GM12878 (cell line): ENCODE measurements around the gene PCID2. TPM values are rescaled to one million over a fixed set of nuclear protein-coding genes. Genes with fewer than 3 reads are reported as not detected.

ENCODE experiments used
- ATAC-seq: fragments of 200-7000 bp; cut with Tn5 transposase; 3 replicates; pipeline ENCODE4 v1.9.1; 2020; ENCODE audit warnings: mild to moderate bottlenecking, moderate library complexity
- BruUV-seq: library from RNA; stranded (reverse); fragments of 400-500 nt; replicated peaks from 2 replicates; lab custom pipeline; 2021; lab: Mats Ljungman, UMichigan
- CTCF ChIA-PET: fragments of 300-600 bp; sonication (Branson Sonifier 250); formaldehyde crosslinking; extraction: SDS; loops from one replicate; lab custom pipeline; 2021; ENCODE audit warnings: inconsistent platforms; lab: Yijun Ruan, JAX
- POLR2A ChIA-PET: fragments of 350-600 bp; formaldehyde crosslinking; extraction: SDS; loops from one replicate; lab custom pipeline; 2021; ENCODE audit warnings: inconsistent platforms; lab: Charles Lee
- RAD21 ChIA-PET: fragments of 300-600 bp; sonication (Branson Sonifier 250); formaldehyde crosslinking; loops from one replicate; lab custom pipeline; 2023; ENCODE audit warnings: antibody characterized with exemption; ENCODE audit not compliant: unreplicated experiment; lab: Charles Lee
- SMC1A ChIA-PET: fragments of 300-600 bp; sonication (Branson Sonifier 250); formaldehyde crosslinking; loops from one replicate; lab custom pipeline; 2023; ENCODE audit not compliant: unreplicated experiment, uncharacterized antibody; lab: Charles Lee
- DNase-seq: peaks from one replicate; pipeline ENCODE4 v3.0.0-alpha.2; 2011; ENCODE audit warnings: low read depth, low spot score
- FAIRE-seq: peaks from 3 replicates; lab custom pipeline; 2011; peaks lifted over from hg19 to GRCh38; lab: Jason Lieb, UNC
- H2AFZ ChIP-seq: 2 replicates; pipeline ENCODE4 v1.6.0; 2011; ENCODE audit warnings: low read depth, low read length, control low read depth; ENCODE audit not compliant: control insufficient read depth
- H3K27ac ChIP-seq: 2 replicates; pipeline ENCODE4 v1.5.1; 2011; ENCODE audit warnings: control low read depth; ENCODE audit not compliant: control insufficient read depth, insufficient read depth
- H3K27me3 ChIP-seq, 2 experiments: replicated peaks in 1 of 2; 2 replicates each; pipeline versions ENCODE4 v1.6.0 to v1.6.1; 2011; ENCODE audit warnings: low read length in 1 of 2; ENCODE audit not compliant: control insufficient read depth in 2 of 2, insufficient read depth in 2 of 2
- H3K36me3 ChIP-seq, 2 experiments: 2 replicates each; pipeline ENCODE4 v1.5.1; 2011; ENCODE audit warnings: low read length in 1 of 2; ENCODE audit not compliant: control insufficient read depth in 2 of 2, insufficient read depth in 2 of 2
- H3K4me1 ChIP-seq: 2 replicates; pipeline ENCODE4 v1.6.1; 2011; ENCODE audit warnings: mild to moderate bottlenecking, low read length, moderate library complexity, mixed read lengths; ENCODE audit not compliant: control insufficient read depth, insufficient read depth
- H3K4me2 ChIP-seq: 2 replicates; pipeline ENCODE4 v1.6.0; 2011; ENCODE audit warnings: control low read depth; ENCODE audit not compliant: control insufficient read depth, insufficient read depth
- H3K4me3 ChIP-seq: fragments of 200-600 bp; sonication (generic); 2 replicates; pipeline ENCODE4 v1.5.1; 2016
- H3K79me2 ChIP-seq: 2 replicates; pipeline ENCODE4 v1.6.0; 2011; ENCODE audit warnings: low read length; ENCODE audit not compliant: control insufficient read depth, insufficient read depth
- H3K9ac ChIP-seq: 2 replicates; pipeline ENCODE4 v1.8.0; 2011; ENCODE audit warnings: low read length, control low read depth, mixed read lengths; ENCODE audit not compliant: control insufficient read depth, insufficient read depth
- H3K9me3 ChIP-seq: replicated peaks from 3 replicates; pipeline ENCODE4 v1.5.1; 2011; ENCODE audit warnings: mild to moderate bottlenecking, low read length; ENCODE audit not compliant: control insufficient read depth, insufficient read depth
- H4K20me1 ChIP-seq: 2 replicates; pipeline ENCODE4 v1.6.0; 2011; ENCODE audit not compliant: control insufficient read depth, insufficient read depth
- BMI1 ChIP-seq: fragments of 450-650 bp; IDR thresholded peaks from 2 replicates; pipeline ENCODE4 v1.6.1; 2016; ENCODE audit warnings: mild to moderate bottlenecking, moderate library complexity, borderline replicate concordance
- CBFB ChIP-seq: IDR thresholded peaks from 2 replicates; pipeline ENCODE4 v1.6.1; 2016; ENCODE audit warnings: antibody characterized with exemption, low read depth
- EED ChIP-seq: sonication (generic); IDR thresholded peaks from 2 replicates; pipeline ENCODE4 v1.6.1; 2016; ENCODE audit warnings: antibody characterized with exemption, low read depth
- EZH2 ChIP-seq: IDR thresholded peaks from 2 replicates; pipeline ENCODE4 v1.6.1; 2012; ENCODE audit warnings: low read depth, mild to moderate bottlenecking, control low read depth, inconsistent platforms, low read length, borderline replicate concordance; ENCODE audit not compliant: control insufficient read depth
- FOS ChIP-seq: IDR thresholded peaks from 3 replicates; pipeline ENCODE4 v1.6.1; 2011; ENCODE audit warnings: borderline replicate concordance; ENCODE audit not compliant: insufficient read length; ENCODE audit errors: extremely low read depth
- HDAC2 ChIP-seq: fragments of 200-600 bp; sonication (generic); IDR thresholded peaks from 2 replicates; pipeline ENCODE4 v1.6.1; 2017
- HSF1 ChIP-seq: fragments of 150-350 bp; IDR thresholded peaks from 2 replicates; pipeline ENCODE4 v1.6.1; 2014; ENCODE audit warnings: mild to moderate bottlenecking, low read depth, low read length
- IKZF1 ChIP-seq: fragments of 450-650 bp; conservative IDR thresholded peaks from 2 replicates; pipeline ENCODE4 v1.6.1; 2017; ENCODE audit warnings: antibody characterized with exemption, mild to moderate bottlenecking
- JUNB ChIP-seq: IDR thresholded peaks from 2 replicates; pipeline ENCODE4 v1.6.1; 2016; ENCODE audit warnings: antibody characterized with exemption, mild to moderate bottlenecking
- KDM1A ChIP-seq: fragments of 200-600 bp; sonication (generic); IDR thresholded peaks from 2 replicates; pipeline ENCODE4 v1.6.1; 2016; ENCODE audit warnings: borderline replicate concordance
- MEF2B ChIP-seq: fragments of 450-650 bp; IDR thresholded peaks from 2 replicates; pipeline ENCODE4 v1.6.1; 2018; ENCODE audit warnings: mild to moderate bottlenecking, moderate library complexity; ENCODE audit not compliant: partially characterized antibody, poor library complexity, severe bottlenecking
- MYB ChIP-seq: fragments of 150-350 bp; IDR thresholded peaks from 2 replicates; pipeline ENCODE4 v1.6.1; 2014; ENCODE audit warnings: mild to moderate bottlenecking, low read depth, low read length, borderline replicate concordance
- NBN ChIP-seq: fragments of 450-650 bp; IDR thresholded peaks from 2 replicates; pipeline ENCODE4 v1.6.1; 2016
- POLR2AphosphoS2 ChIP-seq: IDR thresholded peaks from 2 replicates; pipeline ENCODE4 v1.6.1; 2011; ENCODE audit warnings: low read depth, mild to moderate bottlenecking, low read length, improper control_type of control experiment, moderate library complexity
- RCOR1 ChIP-seq: conservative IDR thresholded peaks from 2 replicates; pipeline ENCODE4 v1.6.1; 2012; ENCODE audit warnings: low read depth, low read length, improper control_type of control experiment
- RELA ChIP-seq: fragments of 450-650 bp; IDR thresholded peaks from 2 replicates; pipeline ENCODE4 v1.8.0; 2014; ENCODE audit warnings: borderline replicate concordance; ENCODE audit not compliant: partially characterized antibody
- TCF12 ChIP-seq: IDR thresholded peaks from 2 replicates; pipeline ENCODE4 v1.6.1; 2011; ENCODE audit warnings: low read depth, mild to moderate bottlenecking, low read length
- WGBS: methylation state at CpG from one replicate; pipeline ENCODE4 v1.1.6; 2016; ENCODE audit warnings: low lambda C conversion rate; ENCODE audit not compliant: insufficient replicate concordance, insufficient coverage; ENCODE audit errors: missing lambda C conversion rate; 5-methylcytosine and 5-hydroxymethylcytosine counted together
- in situ Hi-C: fragments of 300-500 bp; cut with MboI; formaldehyde crosslinking; loops from 9 replicates; pipeline ENCODE4 v1.14.3; 2018; ENCODE audit warnings: mixed read lengths
- intact Hi-C: fragments of 100-400 bp; cut with micrococcal nuclease; formaldehyde crosslinking; loops from one replicate; pipeline ENCODE4 v1.14.2; 2022; ENCODE audit not compliant: unreplicated experiment
- polyA plus RNA-seq, 11 experiments: library from polyadenylated mRNA; depleted of rRNA in 4 of 11; unstranded in 6 of 11; stranded (reverse) in 5 of 11; fragments of >200 nt; fragmentation: Nextera tagmentation in 4 of 11; fragmentation: Illumina TruSeq in 1 of 11; extraction: Ambion mirVana in 4 of 11; extraction: Trizol in 1 of 11; gene quantifications; 1 replicate in 1 of 11; 2 replicates in 10 of 11; pipeline versions ENCODE4 v1.2.1 to v1.2.3, GENCODE V29; 2011 to 2016; ENCODE audit warnings: inconsistent platforms in 2 of 11, missing spikeins in 2 of 11, low read depth in 1 of 11
- total RNA-seq, 4 experiments: library from RNA; depleted of rRNA in 3 of 4; stranded (reverse); fragments of >200 nt in 3 of 4; fragmentation: Illumina TruSeq in 1 of 4; extraction: Trizol in 1 of 4; gene quantifications; 2 replicates each; pipeline versions ENCODE4 v1.2.1 to v1.2.3, GENCODE V29; 2013 to 2021
- TF ChIP-seq, protein P1 (sequence below): fragments of 450-650 bp; IDR thresholded peaks from 2 replicates; pipeline ENCODE4 v1.6.1; 2017; ENCODE audit warnings: mild to moderate bottlenecking
- TF ChIP-seq, protein P2 (sequence below): IDR thresholded peaks from 2 replicates; pipeline ENCODE4 v1.6.1; 2011; ENCODE audit warnings: borderline replicate concordance, low read depth, mild to moderate bottlenecking, moderate library complexity, mixed read lengths, low read length; ENCODE audit not compliant: insufficient read depth; ENCODE audit errors: extremely low read length

The PCID2 gene
- total and polyA plus RNA-seq, 10 of the 15 experiments (the other 5 are each of a cell fraction or from before 2014, with no cell fraction given), result 37.0 to 98.1 (median 58.3) TPM

GRCh38 chr13:113147206-113147605 lies 61.3 kb downstream of the PCID2 start:
- FAIRE-seq, result no peak

More at GRCh38 chr13:113147206-113147605, 61.3 kb downstream of the PCID2 start:
- no peak overlapping the region for H3K27ac ChIP-seq
- DNase-seq (no peak), ATAC-seq (no peak)
- no peak overlapping the region for H3K4me3 ChIP-seq
- no peaks in the 10 kb centered on the region for H3K4me1 ChIP-seq
- BruUV-seq, result no TSS peak
- RAD21 ChIA-PET, result no interaction called here
- POLR2A ChIA-PET, result no interaction called here
- no peaks in the 10 kb centered on the region for H3K36me3 ChIP-seq
- H3K9ac ChIP-seq, result no peak overlapping the region
- WGBS, result 10% methylated on average over 8 of the region's 8 CpGs
- no peaks in the 10 kb centered on the region for H4K20me1 ChIP-seq
- no peak overlapping the region for H2AFZ ChIP-seq
- H3K79me2 ChIP-seq, result no peaks in the 10 kb centered on the region
- SMC1A ChIA-PET, result interaction anchor here (0.5 kb wide), 1 partner anchor 192 kb away, joined by 3 read pairs; no protein-coding TSS in a partner anchor
- in situ Hi-C loops (no loop called here), intact Hi-C loops (no loop called here)
- TF ChIP-seq HSF1 (no peak), JUNB (no peak), IKZF1 (no peak), RCOR1 (no peak), EZH2 (no peak), KDM1A (no peak), BMI1 (no peak), NBN (no peak), POLR2AphosphoS2 (no peak), MEF2B (no peak), TCF12 (no peak), HDAC2 (no peak), RELA (no peak), MYB (no peak), CBFB (no peak), FOS (no peak), EED (no peak)
- TF ChIP-seq, protein P1, sequence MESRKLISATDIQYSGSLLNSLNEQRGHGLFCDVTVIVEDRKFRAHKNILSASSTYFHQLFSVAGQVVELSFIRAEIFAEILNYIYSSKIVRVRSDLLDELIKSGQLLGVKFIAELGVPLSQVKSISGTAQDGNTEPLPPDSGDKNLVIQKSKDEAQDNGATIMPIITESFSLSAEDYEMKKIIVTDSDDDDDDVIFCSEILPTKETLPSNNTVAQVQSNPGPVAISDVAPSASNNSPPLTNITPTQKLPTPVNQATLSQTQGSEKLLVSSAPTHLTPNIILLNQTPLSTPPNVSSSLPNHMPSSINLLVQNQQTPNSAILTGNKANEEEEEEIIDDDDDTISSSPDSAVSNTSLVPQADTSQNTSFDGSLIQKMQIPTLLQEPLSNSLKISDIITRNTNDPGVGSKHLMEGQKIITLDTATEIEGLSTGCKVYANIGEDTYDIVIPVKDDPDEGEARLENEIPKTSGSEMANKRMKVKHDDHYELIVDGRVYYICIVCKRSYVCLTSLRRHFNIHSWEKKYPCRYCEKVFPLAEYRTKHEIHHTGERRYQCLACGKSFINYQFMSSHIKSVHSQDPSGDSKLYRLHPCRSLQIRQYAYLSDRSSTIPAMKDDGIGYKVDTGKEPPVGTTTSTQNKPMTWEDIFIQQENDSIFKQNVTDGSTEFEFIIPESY, result no peak
- TF ChIP-seq, protein P2, sequence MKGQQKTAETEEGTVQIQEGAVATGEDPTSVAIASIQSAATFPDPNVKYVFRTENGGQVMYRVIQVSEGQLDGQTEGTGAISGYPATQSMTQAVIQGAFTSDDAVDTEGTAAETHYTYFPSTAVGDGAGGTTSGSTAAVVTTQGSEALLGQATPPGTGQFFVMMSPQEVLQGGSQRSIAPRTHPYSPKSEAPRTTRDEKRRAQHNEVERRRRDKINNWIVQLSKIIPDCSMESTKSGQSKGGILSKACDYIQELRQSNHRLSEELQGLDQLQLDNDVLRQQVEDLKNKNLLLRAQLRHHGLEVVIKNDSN, result no peak
- CTCF ChIA-PET, result no interaction called here
- H3K4me2 ChIP-seq, result no peak overlapping the region
- H3K27me3 ChIP-seq, result no peaks in the 10 kb centered on the region; a peak in 1 of 4 replicates
- no peaks in the 10 kb centered on the region; the same call in 2 of the 3 replicates for H3K9me3 ChIP-seq
